Peyer's patch (tissue), 4 donors: ENCODE data around the gene YTHDF1. TPM values are rescaled to one million over a fixed set of nuclear protein-coding genes. Genes with fewer than 3 reads are reported as not detected.

ENCODE experiments used
- DNase-seq, 3 donors: peaks; one replicate each; pipeline ENCODE4 v3.0.0-alpha.2; 2017 to 2019
- H3K27ac ChIP-seq, 4 donors: fragments of 200-600 bp; sonication (generic); one replicate each; pipeline ENCODE4 v1.5.1; 2016 to 2019
- H3K27me3 ChIP-seq, 2 donors: fragments of 200-600 bp; sonication (generic); one replicate each; pipeline ENCODE4 v1.5.1; 2019
- H3K36me3 ChIP-seq, 3 donors: fragments of 200-600 bp; sonication (generic); one replicate each; pipeline ENCODE4 v1.5.1; 2016 to 2019
- H3K4me1 ChIP-seq, 4 donors: fragments of 200-600 bp; sonication (generic); one replicate each; pipeline ENCODE4 v1.5.1; 2016 to 2019
- H3K4me3 ChIP-seq, 4 donors: fragments of 200-600 bp; sonication (generic); 1 replicate in 3 of 4; 2 replicates in 1 of 4; pipeline ENCODE4 v1.5.1; 2016 to 2019; ENCODE audit warnings: mild to moderate bottlenecking in 1 of 4
- H3K9me3 ChIP-seq, 4 donors: fragments of 200-600 bp; sonication (generic); one replicate each; pipeline ENCODE4 v1.5.1; 2016 to 2019; ENCODE audit warnings: mild to moderate bottlenecking in 1 of 4
- POLR2A ChIP-seq, 2 donors: fragments of 450-650 bp; IDR thresholded peaks; one replicate each; pipeline ENCODE4 v1.5.1; 2017; ENCODE audit warnings: antibody characterized with exemption in 2 of 2, mild to moderate bottlenecking in 2 of 2, moderate library complexity in 2 of 2
- total RNA-seq, 4 donors: library from RNA; depleted of rRNA; stranded (reverse); fragments of >200 nt; gene quantifications; one replicate each; pipeline ENCODE4 v1.1.0, GENCODE V29; 2016
- TF ChIP-seq, protein P1 (sequence below), 6 experiments: fragments of 450-650 bp in 4 of 6; fragments of 200-600 bp in 2 of 6; sonication (generic) in 1 of 6; IDR thresholded peaks; one replicate each; pipeline ENCODE4 v1.5.1; 2017 to 2019; ENCODE audit warnings: antibody characterized with exemption in 6 of 6, mild to moderate bottlenecking in 3 of 6, moderate library complexity in 1 of 6

YTHDF1 gene
- total RNA-seq, 4 donors from 2014 or later = 25.7 to 30.5 (median 28.3) TPM

DNA sequence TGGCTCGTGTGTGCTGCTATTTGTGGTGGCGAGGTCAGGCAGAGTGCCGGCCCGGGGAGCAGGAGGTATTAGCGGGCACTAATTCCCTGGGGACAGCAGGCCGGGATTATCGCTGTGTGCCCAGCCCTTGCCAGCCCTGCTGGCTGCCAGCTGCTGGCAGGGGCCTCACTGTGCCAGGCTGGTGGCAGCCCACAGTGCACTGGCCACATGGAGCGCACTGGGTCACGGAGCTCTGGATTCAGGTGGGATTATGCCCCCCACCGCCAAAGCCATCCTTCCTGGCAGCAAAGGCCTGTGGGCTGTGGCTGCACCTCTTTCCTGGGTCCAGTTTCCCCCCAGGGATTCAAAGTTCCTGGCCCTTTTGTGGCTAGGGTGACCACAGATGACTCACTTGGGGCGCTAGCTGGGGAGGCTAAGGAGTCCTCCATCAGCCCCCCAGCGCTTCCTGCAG, 59.7 kb downstream of the YTHDF1 start:
- Histone ChIP-seq H3K4me3 (no peak overlapping the region), H3K27ac (no peak overlapping the region), H3K9me3 (no peaks in the 10 kb centered on the region), H3K27me3 (no peaks in the 10 kb centered on the region), H3K4me1 (no peaks in the 10 kb centered on the region), H3K36me3 (no peaks in the 10 kb centered on the region)
- TF ChIP-seq, protein P1, sequence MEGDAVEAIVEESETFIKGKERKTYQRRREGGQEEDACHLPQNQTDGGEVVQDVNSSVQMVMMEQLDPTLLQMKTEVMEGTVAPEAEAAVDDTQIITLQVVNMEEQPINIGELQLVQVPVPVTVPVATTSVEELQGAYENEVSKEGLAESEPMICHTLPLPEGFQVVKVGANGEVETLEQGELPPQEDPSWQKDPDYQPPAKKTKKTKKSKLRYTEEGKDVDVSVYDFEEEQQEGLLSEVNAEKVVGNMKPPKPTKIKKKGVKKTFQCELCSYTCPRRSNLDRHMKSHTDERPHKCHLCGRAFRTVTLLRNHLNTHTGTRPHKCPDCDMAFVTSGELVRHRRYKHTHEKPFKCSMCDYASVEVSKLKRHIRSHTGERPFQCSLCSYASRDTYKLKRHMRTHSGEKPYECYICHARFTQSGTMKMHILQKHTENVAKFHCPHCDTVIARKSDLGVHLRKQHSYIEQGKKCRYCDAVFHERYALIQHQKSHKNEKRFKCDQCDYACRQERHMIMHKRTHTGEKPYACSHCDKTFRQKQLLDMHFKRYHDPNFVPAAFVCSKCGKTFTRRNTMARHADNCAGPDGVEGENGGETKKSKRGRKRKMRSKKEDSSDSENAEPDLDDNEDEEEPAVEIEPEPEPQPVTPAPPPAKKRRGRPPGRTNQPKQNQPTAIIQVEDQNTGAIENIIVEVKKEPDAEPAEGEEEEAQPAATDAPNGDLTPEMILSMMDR (IDR thresholded peaks at IDR 0.05) = no peak
- TF ChIP-seq POLR2A (IDR thresholded peaks at IDR 0.05) = no peak
- no peak for DNase-seq

DNA sequence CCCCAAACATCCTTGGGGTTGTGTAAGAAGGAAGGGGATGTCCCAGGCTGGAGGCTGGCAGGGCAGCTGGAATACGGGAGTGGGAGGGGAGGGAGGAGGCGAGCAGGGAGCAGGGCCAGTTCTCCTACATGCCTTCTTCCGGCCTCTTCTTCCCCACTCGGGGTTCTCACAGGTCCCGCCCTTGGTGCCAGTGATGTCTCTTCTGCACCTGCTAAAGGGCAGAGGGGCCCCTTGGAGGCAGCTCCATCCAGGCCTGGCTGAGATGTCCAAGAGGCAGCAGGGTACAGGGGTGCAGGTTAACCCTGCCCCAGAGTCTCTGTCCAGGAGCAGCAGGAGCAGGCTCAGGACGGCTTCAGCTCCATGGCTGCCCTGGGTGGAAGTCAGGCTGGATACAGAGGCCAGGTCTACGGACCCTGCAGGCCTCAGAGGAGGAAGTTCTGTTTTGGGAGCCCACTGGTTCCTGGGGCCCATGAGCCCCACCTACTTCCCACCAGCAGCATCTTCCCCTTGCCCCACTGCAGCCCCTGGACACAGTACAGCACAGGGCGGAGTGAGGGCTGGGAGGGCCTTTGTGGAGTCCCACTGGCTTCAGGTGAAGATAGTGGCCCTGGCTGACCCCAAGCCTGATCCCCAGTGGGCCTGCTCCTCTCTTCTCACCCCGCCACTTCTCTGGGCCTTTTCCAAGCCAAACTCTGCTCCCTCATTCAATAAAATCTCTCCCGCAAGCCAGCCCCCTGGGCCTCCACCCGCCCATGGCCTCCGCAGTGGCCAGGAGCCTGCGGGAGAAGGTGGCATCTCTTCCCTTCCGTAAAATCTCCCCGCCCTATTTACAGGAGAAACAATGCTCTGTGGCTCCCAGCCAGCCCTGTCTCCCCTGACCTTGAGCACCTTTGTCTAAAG, 60.4 kb downstream of the YTHDF1 start:
- Histone ChIP-seq H3K36me3 (no peaks in the 10 kb centered on the region), H3K27ac (no peak overlapping the region), H3K4me3 (no peak overlapping the region), H3K9me3 (no peaks in the 10 kb centered on the region), H3K4me1 (no peaks in the 10 kb centered on the region), H3K27me3 (peaks cover 0 to 6% of the 10 kb centered on the region in 2 donors)
- TF ChIP-seq, protein P1 (IDR thresholded peaks at IDR 0.05) = no peak
- TF ChIP-seq POLR2A (IDR thresholded peaks at IDR 0.05) = no peak
- no peak for DNase-seq

DNA sequence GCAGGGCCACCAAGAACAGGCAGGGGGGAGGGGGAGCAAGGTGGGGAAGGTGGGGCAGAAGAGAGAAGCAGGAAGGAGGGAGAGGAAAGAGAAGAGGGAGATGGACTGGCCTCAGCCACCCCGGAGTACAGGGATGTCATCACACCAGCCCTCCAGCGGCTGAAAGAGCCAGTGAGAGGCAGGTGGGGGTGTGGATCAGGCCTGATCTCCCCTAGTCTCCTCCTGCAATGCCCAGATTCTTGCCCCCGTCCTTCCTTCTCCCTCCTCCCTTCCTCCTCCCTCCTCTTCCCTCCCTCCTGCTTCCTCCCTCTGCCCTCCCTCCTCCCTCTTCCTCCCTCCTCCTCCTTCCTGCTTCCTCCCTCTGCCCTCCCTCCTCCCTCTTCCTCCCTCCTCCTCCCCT, 61.5 kb downstream of the YTHDF1 start:
- H3K4me1 ChIP-seq = no peaks in the 10 kb centered on the region
- DNase-seq = no peak
- no peak for TF ChIP-seq POLR2A (IDR thresholded peaks at IDR 0.05)
- TF ChIP-seq, protein P1 (IDR thresholded peaks at IDR 0.05) = no peak

DNA sequence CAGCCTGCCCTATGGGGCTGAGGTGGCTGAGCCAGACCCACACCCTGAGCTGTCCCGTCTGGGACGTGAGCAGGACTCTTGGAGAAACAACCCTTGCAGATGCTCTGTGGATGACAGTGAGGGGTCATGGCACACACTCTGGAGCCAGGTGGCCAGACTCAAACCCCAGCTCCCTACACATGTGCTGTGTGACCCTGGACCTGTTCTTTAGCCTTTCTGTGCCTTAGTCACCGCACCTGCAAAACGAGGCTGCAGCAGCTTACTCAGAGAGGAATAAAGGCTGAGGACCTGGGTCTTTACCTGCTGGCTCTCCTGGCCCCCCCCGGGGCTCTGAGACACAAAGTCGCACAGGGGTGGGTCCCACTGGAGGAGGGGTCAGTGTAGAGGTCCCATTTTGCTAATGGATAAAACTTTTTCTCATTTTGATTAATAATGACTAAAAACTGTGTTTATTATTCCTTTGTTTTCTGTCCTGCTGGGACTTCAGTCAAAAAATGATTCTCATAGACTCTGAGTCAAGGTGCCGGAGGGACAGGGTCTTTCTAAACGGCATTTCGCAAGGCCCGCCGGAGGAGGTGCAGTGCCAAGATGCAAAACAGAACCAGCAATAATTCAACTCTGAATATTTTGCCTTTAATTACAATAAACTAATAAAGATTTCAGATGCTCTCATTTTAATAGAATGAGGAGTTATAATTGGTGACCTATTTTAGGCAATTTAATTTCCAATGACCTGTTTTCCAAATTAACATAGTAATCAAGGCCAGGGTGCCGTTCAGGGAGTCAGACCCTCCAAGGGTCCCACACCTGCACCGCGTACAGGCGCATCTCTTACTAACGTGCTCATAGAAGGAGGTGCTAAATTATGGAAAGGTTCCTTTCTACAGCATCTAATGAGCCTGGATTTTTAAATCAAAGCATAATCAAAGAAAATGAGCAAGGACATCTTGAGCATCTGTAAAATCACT, 62.4 kb downstream of the YTHDF1 start:
- no peak for DNase-seq
- no peak for TF ChIP-seq POLR2A (IDR thresholded peaks at IDR 0.05)
- TF ChIP-seq, protein P1 (IDR thresholded peaks at IDR 0.05) = no peak
- Histone ChIP-seq H3K9me3 (no peaks in the 10 kb centered on the region), H3K27ac (no peak overlapping the region), H3K4me3 (no peak overlapping the region), H3K27me3 (peaks cover 0 to 6% of the 10 kb centered on the region in 2 donors), H3K36me3 (no peaks in the 10 kb centered on the region), H3K4me1 (no peaks in the 10 kb centered on the region)

More for the DNA sequence above, 61.5 kb downstream of the YTHDF1 start:
- Histone ChIP-seq H3K4me3 (no peak overlapping the region), H3K9me3 (no peaks in the 10 kb centered on the region), H3K36me3 (no peaks in the 10 kb centered on the region), H3K27ac (no peak overlapping the region), H3K27me3 (peaks cover 0 to 6% of the 10 kb centered on the region in 2 donors)
